T-helper 1 cell (primary cell): ENCODE results near the gene CPAMD8.
"Not testable (repeated sequence)": the region's sequence is repeated elsewhere in the genome, so short reads cannot be mapped to it uniquely, and the experiment has no call there.

Experiments
- DNase-seq, 5 donors: peaks; one replicate each; pipeline ENCODE4 v3.0.0-alpha.2; 2012 to 2020

The CPAMD8 gene

DNA sequence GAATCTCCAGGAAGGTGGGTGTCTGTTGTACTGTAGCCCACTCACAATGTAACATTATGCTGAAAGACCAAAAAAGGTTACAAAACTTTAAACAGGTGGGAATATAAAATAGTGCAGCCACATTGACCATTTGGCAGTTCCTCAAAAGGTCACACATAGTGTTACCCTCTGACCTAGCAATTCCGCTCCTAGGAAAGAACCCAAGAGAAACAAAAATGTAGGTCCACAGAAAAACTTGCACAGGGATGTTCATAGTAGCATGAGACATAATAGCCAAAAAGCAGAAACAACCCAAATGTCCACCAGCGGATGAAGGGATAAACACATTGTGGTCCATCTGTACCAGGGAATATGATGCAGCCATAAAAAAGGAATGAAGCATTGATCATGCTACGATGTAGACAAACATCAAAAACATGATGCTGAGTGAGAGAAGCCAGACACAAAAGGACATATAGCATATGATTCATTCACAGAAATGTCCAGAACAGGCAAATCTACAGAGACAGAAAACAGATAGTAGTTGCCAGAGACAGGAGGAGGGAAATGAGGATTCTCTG lies 27.9 kb downstream of the CPAMD8 start:
- no peak for DNase-seq

DNA sequence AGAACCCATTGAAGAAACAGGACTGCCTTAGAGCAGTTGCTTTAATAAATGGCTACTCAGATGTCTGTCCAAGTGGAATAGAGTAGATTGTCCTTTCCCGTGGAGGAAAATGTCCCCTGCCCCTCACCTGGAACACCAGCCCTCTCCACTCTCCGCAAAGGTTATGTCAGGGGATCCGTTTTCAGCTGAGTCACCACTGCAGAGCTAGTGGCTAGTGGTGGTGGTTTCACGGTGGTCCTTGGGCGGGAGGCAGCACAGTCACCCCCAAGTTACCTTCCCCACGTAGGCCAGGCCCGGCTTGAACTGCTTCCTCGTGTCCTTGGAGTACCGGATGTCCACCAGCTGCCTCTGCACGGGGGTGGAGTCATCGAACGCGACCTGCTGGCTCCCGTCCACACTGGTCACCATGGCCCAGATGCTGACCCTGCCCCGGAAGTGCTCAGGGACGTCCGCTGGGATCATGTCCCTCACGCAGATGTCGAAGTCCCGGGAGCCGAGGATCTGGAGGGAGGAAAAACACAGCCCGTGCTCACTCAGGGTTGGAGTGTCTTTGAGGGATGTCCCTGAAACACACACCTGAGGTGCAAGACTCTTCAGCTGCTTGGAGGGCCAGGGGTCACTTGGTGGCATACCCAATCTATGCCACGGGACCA lies 29.6 kb downstream of the CPAMD8 start:
- DNase-seq: not testable (repeated sequence)

DNA sequence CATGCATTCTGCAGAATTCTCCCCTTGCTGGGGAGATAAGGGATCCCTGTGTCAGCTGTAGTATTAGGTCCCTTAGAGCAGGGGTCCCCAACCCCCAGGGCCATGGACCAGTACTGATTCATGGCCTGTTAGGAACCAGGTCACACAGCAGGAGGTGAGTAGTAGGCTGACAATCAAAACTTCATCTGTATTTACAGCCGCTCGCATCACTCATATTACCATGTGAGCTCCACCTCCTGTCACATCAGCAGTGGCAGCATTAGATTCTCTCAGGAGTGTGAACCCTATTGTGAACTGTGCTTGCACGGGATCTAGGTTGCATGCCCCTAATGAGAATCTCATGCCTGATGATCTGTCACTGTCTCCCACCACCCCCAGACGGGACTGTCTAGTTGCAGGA lies 37.9 kb downstream of the CPAMD8 start:
- no peak for DNase-seq

GRCh38 chr19:16985403-16985802 lies 41.2 kb downstream of the CPAMD8 start:
- DNase-seq: no peak

DNA sequence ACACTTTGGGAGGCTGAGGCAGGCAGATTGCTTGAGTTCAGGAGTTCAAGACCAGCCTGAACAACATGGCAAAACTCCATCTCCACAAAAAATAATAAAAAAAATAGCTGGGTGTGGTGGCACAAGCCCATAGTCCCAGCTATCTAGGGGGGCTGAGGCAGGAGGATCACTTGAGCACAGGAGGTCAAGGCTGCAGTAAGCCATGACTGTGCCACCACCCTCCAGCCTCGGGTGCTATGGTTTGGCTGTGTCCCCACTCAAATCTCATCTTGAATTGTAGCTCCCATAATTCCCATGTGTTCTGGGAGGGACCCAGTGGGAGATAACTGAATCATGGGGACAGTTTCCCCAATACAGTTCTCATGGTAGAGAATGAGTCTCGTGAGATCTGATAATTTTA lies 44.0 kb downstream of the CPAMD8 start:
- not testable (repeated sequence) for DNase-seq

DNA sequence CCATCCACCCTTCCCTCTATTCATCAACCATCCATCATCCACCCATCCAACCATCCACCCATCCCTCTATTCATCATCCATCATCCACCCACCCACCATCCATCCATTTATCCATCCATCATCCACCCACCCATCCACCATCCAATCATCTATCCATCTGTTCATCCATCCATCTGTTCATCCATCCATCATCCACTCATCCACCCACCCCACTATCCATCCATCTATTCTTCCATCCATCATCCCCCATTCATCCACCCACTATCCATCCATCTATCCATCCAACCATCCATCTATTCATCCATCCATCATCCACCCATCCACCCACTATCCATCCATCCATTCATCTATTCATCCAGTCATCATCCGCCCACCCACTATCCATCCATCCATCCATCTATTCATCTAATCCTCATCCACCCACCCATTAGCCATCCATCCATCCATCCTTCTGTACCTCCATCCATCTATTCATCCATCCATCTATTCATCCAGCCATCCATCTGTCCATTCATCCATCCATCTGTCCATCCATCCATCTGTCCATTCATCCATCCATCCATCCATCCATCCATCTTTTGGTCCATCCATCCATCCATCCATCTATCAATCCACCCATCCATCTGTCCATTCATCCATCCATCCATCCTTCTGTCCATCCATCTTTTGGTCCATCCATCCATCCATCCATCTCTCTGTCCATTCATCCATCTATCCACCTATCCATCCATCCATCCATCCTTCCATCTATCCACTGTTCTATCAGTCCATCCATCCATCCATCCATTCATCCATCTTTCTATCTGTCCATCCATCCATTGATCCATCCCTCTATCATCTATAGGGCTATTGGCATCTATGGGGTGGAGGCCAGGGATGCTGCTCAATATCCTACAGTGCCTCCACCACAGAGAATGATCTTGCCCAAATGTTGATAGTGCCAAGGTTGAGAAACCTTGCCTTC lies 47.5 kb downstream of the CPAMD8 start:
- DNase-seq: no peak

- no peak for DNase-seq
Measured at GRCh38 chr19:16978156-16978555, 48.5 kb downstream of the CPAMD8 start.

- no peak for DNase-seq
Measured at GRCh38 chr19:16977306-16977705, 49.3 kb downstream of the CPAMD8 start.

DNA sequence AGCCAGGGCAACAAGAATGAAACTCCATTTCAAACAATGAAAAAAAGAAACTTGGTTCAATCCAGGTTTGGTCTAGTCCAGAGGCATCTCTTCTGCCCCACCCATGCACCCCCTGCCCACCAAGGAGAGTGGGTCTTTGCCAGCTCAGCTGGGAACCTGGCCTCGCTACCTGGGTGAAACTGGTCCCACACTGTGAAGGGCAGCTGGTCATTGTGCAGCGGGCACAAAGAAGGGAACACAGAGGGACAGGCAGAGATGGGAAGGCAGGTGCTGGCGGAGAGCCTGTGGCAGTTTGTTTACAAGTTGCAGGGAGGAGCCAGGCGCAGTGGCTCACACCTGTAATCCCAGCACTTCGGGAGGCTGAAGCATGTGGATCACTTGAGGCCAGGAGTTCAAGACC lies 50.2 kb downstream of the CPAMD8 start:
- no peak for DNase-seq

DNA sequence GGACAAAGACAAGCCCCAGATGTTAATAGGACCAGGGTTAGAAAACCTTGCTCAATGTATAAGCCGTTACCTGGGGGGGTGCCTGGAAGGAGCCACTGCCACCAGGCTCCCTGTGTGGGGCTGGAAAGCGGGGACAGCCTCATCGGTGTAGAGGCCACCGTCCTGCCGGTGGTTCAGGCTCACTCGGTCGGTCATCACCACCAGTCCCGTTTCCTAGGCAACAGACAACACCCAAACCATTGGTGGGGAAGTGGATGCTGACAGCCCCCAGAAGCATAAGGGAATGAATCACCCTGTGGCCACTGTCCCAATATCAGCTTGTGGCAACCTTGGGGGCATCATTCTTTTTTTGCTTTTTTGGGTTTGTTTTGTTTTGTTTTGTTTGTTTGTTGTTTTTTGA lies 55.8 kb downstream of the CPAMD8 start:
- DNase-seq: no peak

- no peak for DNase-seq
Measured at GRCh38 chr19:16969135-16969534, 57.5 kb downstream of the CPAMD8 start.

GRCh38 chr19:16960996-16961822 lies 65.4 kb downstream of the CPAMD8 start:
- not testable (repeated sequence) for DNase-seq

DNA sequence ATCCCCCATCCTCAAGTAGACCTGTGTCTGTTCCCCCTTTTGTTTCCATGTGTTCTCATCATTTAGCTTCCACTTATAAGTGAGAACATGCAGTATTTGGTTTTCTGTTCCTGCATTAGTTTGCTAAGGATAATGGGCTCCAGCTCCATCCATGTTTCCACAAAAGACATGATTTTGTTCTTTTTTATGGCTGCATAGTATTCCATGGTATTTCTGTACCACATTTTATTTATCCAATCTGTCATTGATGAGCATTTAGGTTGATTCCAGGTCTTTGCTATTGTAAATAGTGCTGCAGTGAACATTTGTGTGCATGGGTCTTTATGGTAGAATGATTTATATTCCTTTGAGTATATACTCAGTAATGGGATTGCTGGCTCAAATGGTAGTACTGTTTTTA lies 68.3 kb downstream of the CPAMD8 start:
- DNase-seq: not testable (repeated sequence)

- DNase-seq: no peak
Measured at GRCh38 chr19:16957855-16958254, 68.8 kb downstream of the CPAMD8 start.

DNA sequence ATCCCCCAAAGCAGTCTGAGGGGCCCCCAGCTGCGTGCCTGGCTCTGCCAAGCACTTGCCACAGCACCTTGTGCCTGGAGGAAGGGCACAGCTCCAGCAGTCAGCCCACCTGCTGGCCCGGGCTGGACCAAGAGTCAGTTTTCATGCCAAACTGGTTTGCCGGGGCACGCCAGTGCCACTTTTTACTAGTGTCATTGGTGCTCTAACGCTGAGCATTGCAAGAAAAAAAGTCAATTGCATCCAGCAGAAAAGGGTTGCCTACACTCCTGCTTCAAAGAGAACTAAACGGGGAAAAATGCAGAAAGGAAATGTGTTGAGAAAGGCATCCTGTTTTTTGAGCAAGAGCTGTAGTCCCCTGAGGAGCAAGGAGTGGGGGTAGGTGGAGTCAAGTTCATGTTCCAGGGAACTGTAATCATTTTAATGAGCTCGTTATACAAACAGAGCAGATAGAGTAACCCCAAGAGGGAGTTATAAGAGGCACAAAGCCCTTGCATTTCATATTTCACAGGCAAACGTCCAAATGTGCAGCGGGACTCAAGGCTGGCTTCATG lies 69.4 kb downstream of the CPAMD8 start:
- no peak for DNase-seq

- DNase-seq: no peak
Measured at GRCh38 chr19:16955161-16955560, 71.4 kb downstream of the CPAMD8 start.

GRCh38 chr19:16952046-16952445 lies 74.6 kb downstream of the CPAMD8 start:
- no peak for DNase-seq

DNA sequence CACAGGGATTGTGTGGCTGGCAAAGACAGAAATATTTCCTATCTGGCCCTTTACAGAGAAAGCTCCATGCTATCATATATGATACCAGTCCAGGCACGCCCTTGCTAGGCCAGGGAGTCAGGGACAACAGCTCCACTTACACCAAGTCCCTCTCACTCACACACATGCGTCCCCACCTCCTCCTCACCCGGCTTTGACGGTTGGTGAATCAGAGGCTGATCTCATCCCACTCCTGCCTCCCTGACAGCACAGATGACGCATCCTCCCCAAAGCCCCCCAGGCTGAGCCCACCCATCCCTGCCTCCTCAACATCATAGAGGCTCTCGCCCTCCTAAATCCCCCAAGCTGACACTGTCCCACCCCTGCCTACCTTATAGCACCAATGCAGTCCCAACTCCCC lies 75.1 kb downstream of the CPAMD8 start:
- DNase-seq: no peak

DNA sequence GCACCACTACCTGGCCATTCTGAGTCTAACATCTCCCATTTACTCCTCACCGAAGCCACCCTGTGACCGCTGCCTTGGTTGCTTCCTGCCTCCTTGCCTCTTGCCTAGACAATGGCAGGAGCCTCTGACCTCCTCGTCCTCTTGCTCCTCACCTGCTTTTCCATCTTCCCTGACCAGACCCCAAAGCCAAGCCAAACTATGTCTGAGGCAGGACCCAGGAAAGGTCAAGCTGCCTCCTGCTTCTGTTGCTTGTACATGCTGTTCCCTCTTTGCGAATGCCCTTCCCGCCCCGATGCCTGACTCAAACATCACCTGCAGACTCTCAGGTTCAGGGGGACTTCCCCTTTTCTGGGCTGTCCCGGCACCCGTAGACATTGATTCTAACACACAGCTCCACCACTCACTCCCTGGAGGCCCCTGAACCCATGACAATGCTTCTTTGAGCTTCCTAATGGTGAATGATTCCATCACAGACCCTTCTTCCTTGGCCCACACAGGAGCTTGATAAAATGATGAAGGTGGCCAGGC lies 77.0 kb downstream of the CPAMD8 start:
- no peak for DNase-seq

DNA sequence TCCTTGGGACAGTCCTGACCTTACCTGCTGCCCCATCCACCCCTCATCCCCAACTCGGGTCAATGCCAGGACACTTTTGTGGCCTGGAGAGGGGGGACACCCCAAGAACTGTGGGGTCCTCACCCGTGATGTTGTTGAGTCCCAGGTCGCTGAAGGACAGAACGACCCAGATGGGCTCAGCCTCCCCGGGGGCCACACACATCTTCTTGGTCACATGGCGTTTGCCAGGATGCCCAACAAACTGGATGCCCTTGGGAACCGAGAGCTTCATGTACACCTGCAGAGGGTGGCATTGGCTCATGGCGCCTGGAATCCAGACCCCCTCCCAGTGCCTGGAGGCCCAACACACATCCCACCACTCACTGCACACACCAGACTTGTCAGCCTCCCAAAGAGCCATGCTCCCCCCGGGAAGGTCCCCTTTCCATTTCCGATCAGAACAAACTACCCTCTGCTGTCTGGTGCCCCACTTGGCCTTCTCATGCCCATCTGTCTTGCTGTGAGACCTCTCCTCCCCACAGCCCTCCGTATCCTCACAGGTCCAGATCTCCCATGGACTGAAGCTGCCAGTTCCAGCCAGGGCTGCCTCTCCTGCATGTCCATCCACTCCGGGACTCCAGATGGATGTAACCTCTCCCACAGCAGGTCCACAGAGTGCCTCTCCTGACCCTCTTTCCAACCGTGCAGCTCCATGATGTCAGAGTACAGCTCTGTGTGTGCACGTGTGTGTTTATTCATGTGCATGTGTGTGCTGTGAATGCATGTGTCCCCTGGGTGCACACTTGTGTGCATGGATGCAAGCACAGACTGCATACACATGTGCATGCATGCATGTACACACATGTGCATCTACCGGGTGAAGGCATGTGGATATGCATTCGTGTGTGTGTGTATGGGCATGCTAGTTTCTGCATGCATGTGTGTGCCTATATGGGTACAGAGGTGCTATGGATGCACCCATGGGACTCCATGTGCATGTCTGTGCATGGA lies 79.4 kb downstream of the CPAMD8 start:
- DNase-seq: no peak
